ENCODE results near the gene TMEM8B.

GRCh38 chr9:35905912-35906679 lies 77.1 kb downstream of the TMEM8B start, which contains the start of gene HRCT1:
- TF ChIP-seq, protein P1, sequence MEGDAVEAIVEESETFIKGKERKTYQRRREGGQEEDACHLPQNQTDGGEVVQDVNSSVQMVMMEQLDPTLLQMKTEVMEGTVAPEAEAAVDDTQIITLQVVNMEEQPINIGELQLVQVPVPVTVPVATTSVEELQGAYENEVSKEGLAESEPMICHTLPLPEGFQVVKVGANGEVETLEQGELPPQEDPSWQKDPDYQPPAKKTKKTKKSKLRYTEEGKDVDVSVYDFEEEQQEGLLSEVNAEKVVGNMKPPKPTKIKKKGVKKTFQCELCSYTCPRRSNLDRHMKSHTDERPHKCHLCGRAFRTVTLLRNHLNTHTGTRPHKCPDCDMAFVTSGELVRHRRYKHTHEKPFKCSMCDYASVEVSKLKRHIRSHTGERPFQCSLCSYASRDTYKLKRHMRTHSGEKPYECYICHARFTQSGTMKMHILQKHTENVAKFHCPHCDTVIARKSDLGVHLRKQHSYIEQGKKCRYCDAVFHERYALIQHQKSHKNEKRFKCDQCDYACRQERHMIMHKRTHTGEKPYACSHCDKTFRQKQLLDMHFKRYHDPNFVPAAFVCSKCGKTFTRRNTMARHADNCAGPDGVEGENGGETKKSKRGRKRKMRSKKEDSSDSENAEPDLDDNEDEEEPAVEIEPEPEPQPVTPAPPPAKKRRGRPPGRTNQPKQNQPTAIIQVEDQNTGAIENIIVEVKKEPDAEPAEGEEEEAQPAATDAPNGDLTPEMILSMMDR (IDR thresholded peaks at IDR 0.05), result no peak
- TF ChIP-seq EZH2phosphoT487 (IDR thresholded peaks at IDR 0.05), result no peak
